Stimulated activated CD4-positive, alpha-beta T cell treated with anti-CD3 and anti-CD28 coated beads, Interleukin-4, amount 100 ng/mL, for 24 hours (primary cell): Measurements from ENCODE around the gene NDUFA6.
A peak's percentile ranks its signal among the peaks of the same experiment; 100 is the strongest.
"Not testable (repeated sequence)": the region's sequence is repeated elsewhere in the genome, so short reads cannot be mapped to it uniquely, and the experiment has no call there.

Experiments used
- DNase-seq: peaks from one replicate; pipeline ENCODE4 v3.0.0-alpha.2; 2020

The NDUFA6 gene

GRCh38 chr22:42111798-42112197, 21.2 kb upstream of the NDUFA6 start:
- DNase-seq: no peak

GRCh38 chr22:42108848-42109247, 18.3 kb upstream of the NDUFA6 start:
- no peak for DNase-seq

- not testable (repeated sequence) for DNase-seq
Observed at GRCh38 chr22:42104332-42104860, 13.8 kb upstream of the NDUFA6 start.

- DNase-seq: no peak
Observed at GRCh38 chr22:42101199-42101598, 10.6 kb upstream of the NDUFA6 start.

- no peak for DNase-seq
Observed at GRCh38 chr22:42091455-42091782, 847 bp upstream of the NDUFA6 start.

GRCh38 chr22:42086051-42086450, 4.5 kb downstream of the NDUFA6 start:
- no peak for DNase-seq

GRCh38 chr22:42084874-42085273, 5.7 kb downstream of the NDUFA6 start:
- DNase-seq: no peak

- no peak for DNase-seq
Observed at GRCh38 chr22:42083119-42083518, 7.5 kb downstream of the NDUFA6 start.

- no peak for DNase-seq
Observed at GRCh38 chr22:42080287-42080686, 10.3 kb downstream of the NDUFA6 start.

- DNase-seq: peak; percentile 99
Observed at GRCh38 chr22:42079319-42080251, 11.0 kb downstream of the NDUFA6 start, which contains the start of gene SMDT1. SMDT1 (plus strand) TSS chr22:42079700; CDS start chr22:42079769, 69 bp downstream.

- DNase-seq: no peak
Observed at GRCh38 chr22:42078469-42079318, 11.9 kb downstream of the NDUFA6 start.

- DNase-seq: no peak
Observed at GRCh38 chr22:42077486-42078125, 13.0 kb downstream of the NDUFA6 start.

GRCh38 chr22:42076764-42077485, 13.6 kb downstream of the NDUFA6 start:
- DNase-seq: no peak

- DNase-seq: no peak
Observed at GRCh38 chr22:42074846-42075676, 15.5 kb downstream of the NDUFA6 start.

- DNase-seq: peak; percentile 57
Observed at GRCh38 chr22:42074132-42074811, 16.3 kb downstream of the NDUFA6 start, which contains the start of gene PHETA2. PHETA2 (plus strand) TSS chr22:42074248; CDS start chr22:42077294, 3,046 bp downstream.

- DNase-seq: no peak
Observed at GRCh38 chr22:42073621-42074041, 16.9 kb downstream of the NDUFA6 start.

GRCh38 chr22:42072606-42073330, 17.8 kb downstream of the NDUFA6 start:
- no peak for DNase-seq

GRCh38 chr22:42071508-42071907, 19.1 kb downstream of the NDUFA6 start:
- DNase-seq: not testable (repeated sequence)

GRCh38 chr22:42070517-42071422, 19.8 kb downstream of the NDUFA6 start, which contains the start of gene NAGA:
NAGA (minus strand) TSS chr22:42070812; CDS start chr22:42070297, 515 bp downstream.
- peak; percentile 93 for DNase-seq
